Natural killer cell (primary cell): Measurements from ENCODE around the gene A3GALT2. TPM values are rescaled to one million over a fixed set of nuclear protein-coding genes. Genes with fewer than 3 reads are reported as not detected.

Source experiments
- ATAC-seq, 3 donors: fragments of 150-1000 bp in 2 of 3; fragments of 200-7000 bp in 1 of 3; cut with Tn5 transposase; 1 replicate in 1 of 3; 2 replicates in 2 of 3; pipeline ENCODE4 v1.10.0; 2021; ENCODE audit warnings: mild to moderate bottlenecking in 2 of 3, moderate library complexity in 2 of 3
- DNase-seq, 2 donors: peaks; one replicate each; pipeline versions ENCODE4 v3.0.0 to v3.0.0-alpha.2; 2013 to 2021; ENCODE audit warnings: mixed read lengths in 1 of 2
- H3K27ac ChIP-seq: one replicate; pipeline ENCODE4 v1.5.1; 2013; ENCODE audit warnings: mild to moderate bottlenecking, low read length
- H3K27me3 ChIP-seq: one replicate; pipeline ENCODE4 v1.6.1; 2013; ENCODE audit warnings: low read length; ENCODE audit not compliant: control insufficient read depth, insufficient read depth
- H3K36me3 ChIP-seq: one replicate; pipeline ENCODE4 v1.6.1; 2013; ENCODE audit warnings: low read length; ENCODE audit not compliant: control insufficient read depth, insufficient read depth
- H3K4me1 ChIP-seq: one replicate; pipeline ENCODE4 v1.6.1; 2013; ENCODE audit warnings: low read length; ENCODE audit not compliant: control insufficient read depth, insufficient read depth
- H3K4me3 ChIP-seq: one replicate; pipeline ENCODE4 v1.5.1; 2013; ENCODE audit warnings: low read length
- H3K9me3 ChIP-seq: one replicate; pipeline ENCODE4 v1.6.1; 2013; ENCODE audit warnings: low read length; ENCODE audit not compliant: control insufficient read depth, insufficient read depth
- H3K27ac Mint-ChIP-seq, 2 donors: one replicate each; pipeline ENCODE4 v1.8.0; 2022; ENCODE audit warnings: mild to moderate bottlenecking in 2 of 2, mixed read lengths in 2 of 2, moderate library complexity in 1 of 2
- H3K27me3 Mint-ChIP-seq, 2 donors: one replicate each; pipeline ENCODE4 v1.8.0; 2022; ENCODE audit warnings: low read depth in 2 of 2, mixed read lengths in 2 of 2
- H3K36me3 Mint-ChIP-seq: one replicate; pipeline ENCODE4 v1.8.0; 2022; ENCODE audit warnings: mixed read lengths
- H3K4me1 Mint-ChIP-seq, 2 donors: one replicate each; pipeline ENCODE4 v1.8.0; 2022; ENCODE audit warnings: mixed read lengths in 2 of 2
- H3K4me3 Mint-ChIP-seq: one replicate; pipeline ENCODE4 v1.8.0; 2022; ENCODE audit warnings: mild to moderate bottlenecking, moderate library complexity, mixed read lengths
- H3K9me3 Mint-ChIP-seq, 2 donors: one replicate each; pipeline ENCODE4 v1.8.0; 2022; ENCODE audit warnings: mixed read lengths in 2 of 2
- CTCF ChIP-seq: fragments of 200-600 bp; IDR thresholded peaks from one replicate; pipeline ENCODE4 v1.8.0; 2022; ENCODE audit warnings: antibody characterized with exemption
- WGBS: methylation state at CpG from one replicate; pipeline ENCODE4 v1.1.7; 2013; ENCODE audit warnings: missing lambda C conversion rate; ENCODE audit not compliant: insufficient coverage; 5-methylcytosine and 5-hydroxymethylcytosine counted together
- intact Hi-C: fragments of 100-400 bp; cut with micrococcal nuclease; formaldehyde crosslinking; loops from one replicate; pipeline ENCODE4 v1.14.2; 2022
- total RNA-seq, 4 donors: library from RNA; stranded (reverse); fragments of 120-200 nt in 1 of 4; gene quantifications; one replicate each; pipeline versions ENCODE4 v1.2.3 to v1.2.4, GENCODE V29; 2013 to 2022

A3GALT2 gene
- total RNA-seq, 3 donors from 2014 or later (not counting 1 experiment from before 2014, with no cell fraction given), result not detected

- no peak overlapping the region for H3K4me3 Mint-ChIP-seq
- intact Hi-C loops, result no loop called here
- peaks cover 8 to 9% of the 10 kb centered on the region in 2 donors for H3K27me3 Mint-ChIP-seq
- peak overlapping the region in 1 of 2 donors; percentile 58 for H3K27ac Mint-ChIP-seq
- Histone ChIP-seq H3K36me3 (peaks cover 4% of the 10 kb centered on the region), H3K27ac (no peak overlapping the region), H3K27me3 (no peaks in the 10 kb centered on the region), H3K4me3 (no peak overlapping the region), H3K9me3 (no peaks in the 10 kb centered on the region), H3K4me1 (peaks cover 13% of the 10 kb centered on the region)
- no peak for TF ChIP-seq CTCF
- WGBS, result 88% methylated on average over 1 of the region's 1 CpG
- no peaks in the 10 kb centered on the region for H3K9me3 Mint-ChIP-seq
- DNase-seq (peak in 1 of 2 donors; percentile 22), ATAC-seq (peak in 2 of 3 donors; percentile 39 to 40)
- H3K4me1 Mint-ChIP-seq, result peaks cover 23 to 37% of the 10 kb centered on the region in 2 donors
- H3K36me3 Mint-ChIP-seq, result no peaks in the 10 kb centered on the region
These were observed 18.6 kb downstream of the A3GALT2 start for GRCh38 chr1:33302325-33302724.

- H3K36me3 Mint-ChIP-seq, result no peaks in the 10 kb centered on the region
- 97% methylated on average over 4 of the region's 4 CpGs for WGBS
- no peak overlapping the region for H3K4me3 ChIP-seq
- no peak overlapping the region for H3K27ac Mint-ChIP-seq
- no peaks in the 10 kb centered on the region for H3K27me3 ChIP-seq
- DNase-seq (no peak), ATAC-seq (no peak)
- no peaks in the 10 kb centered on the region for H3K9me3 ChIP-seq
- H3K4me1 ChIP-seq, result peaks cover 13% of the 10 kb centered on the region
- peaks cover 8 to 9% of the 10 kb centered on the region in 2 donors for H3K27me3 Mint-ChIP-seq
- H3K4me1 Mint-ChIP-seq, result peaks cover 23 to 37% of the 10 kb centered on the region in 2 donors
- TF ChIP-seq CTCF, result no peak
- no peak overlapping the region for H3K4me3 Mint-ChIP-seq
- H3K36me3 ChIP-seq, result peaks cover 4% of the 10 kb centered on the region
- no peak overlapping the region for H3K27ac ChIP-seq
- intact Hi-C loops, result no loop called here
- no peaks in the 10 kb centered on the region for H3K9me3 Mint-ChIP-seq
These were observed 19.5 kb downstream of the A3GALT2 start for GRCh38 chr1:33301273-33301984.

GRCh38 chr1:33300673-33301072 is 20.2 kb downstream of the A3GALT2 start:
- Mint-ChIP-seq H3K27ac (no peak overlapping the region), H3K9me3 (no peaks in the 10 kb centered on the region), H3K36me3 (no peaks in the 10 kb centered on the region)

More at GRCh38 chr1:33300673-33301072, 20.2 kb downstream of the A3GALT2 start:
- DNase-seq (no peak), ATAC-seq (no peak)
- Histone ChIP-seq H3K4me1 (peaks cover 13% of the 10 kb centered on the region), H3K36me3 (peaks cover 4% of the 10 kb centered on the region), H3K27me3 (no peaks in the 10 kb centered on the region), H3K4me3 (no peak overlapping the region), H3K9me3 (no peaks in the 10 kb centered on the region), H3K27ac (no peak overlapping the region)
- Mint-ChIP-seq H3K27me3 (peaks cover 1 to 2% of the 10 kb centered on the region in 2 donors), H3K4me1 (peaks cover 23 to 38% of the 10 kb centered on the region in 2 donors), H3K4me3 (no peak overlapping the region)
- TF ChIP-seq CTCF, result no peak
- 89% methylated on average over 4 of the region's 5 CpGs for WGBS
- intact Hi-C loops, result no loop called here
